NCI-H1105 (cell line): Measurements from ENCODE around the gene TM2D1.
"Not testable (repeated sequence)": the region's sequence is repeated elsewhere in the genome, so short reads cannot be mapped to it uniquely, and the experiment has no call there.

Experiments
- DNase-seq: peaks from one replicate; lab custom pipeline; 2025; lab: John Stamatoyannopoulos, UW

TM2D1 gene

DNA sequence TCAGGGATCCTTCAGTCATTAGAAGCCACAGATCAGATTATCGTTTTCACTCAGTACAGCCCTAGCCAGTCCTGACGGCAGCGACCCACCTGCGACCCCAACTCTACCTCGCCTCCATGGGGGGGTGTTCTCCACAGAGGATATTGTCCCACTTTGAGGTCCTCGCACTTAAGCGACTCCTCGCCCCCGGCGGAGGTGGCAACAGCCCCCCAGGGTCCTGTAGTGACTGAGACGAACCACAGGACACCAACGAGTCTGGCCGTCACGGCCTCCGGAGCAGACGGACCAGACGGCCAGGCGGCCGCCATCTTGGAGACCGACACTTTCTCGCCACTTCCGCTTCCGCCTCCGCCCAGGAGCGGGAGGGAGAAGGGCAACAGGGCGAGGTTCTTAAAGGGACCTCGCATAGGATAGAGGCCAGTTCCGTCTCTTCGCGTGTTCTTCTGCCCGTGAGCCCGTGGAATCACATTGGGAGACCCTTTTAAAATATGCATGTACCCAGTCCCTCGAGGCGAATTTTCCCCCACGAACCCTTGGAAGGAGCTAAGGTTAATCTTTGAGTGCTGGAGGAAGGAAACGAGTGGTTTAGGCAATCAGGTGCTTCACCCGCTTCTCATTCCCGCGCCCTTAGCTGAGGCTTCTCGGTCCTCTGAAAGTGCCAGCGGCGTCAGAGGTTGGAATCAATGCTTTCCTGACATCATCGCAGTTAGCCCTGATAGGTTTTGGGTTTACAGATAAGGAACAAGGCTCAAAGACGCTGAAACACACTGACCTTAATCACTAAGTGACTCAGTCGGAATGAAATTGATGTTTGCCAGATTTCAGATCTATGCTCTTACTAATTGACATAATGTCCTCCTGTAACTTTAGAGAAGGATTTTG is at the start of gene TM2D1:
Gene TM2D1, minus strand, starts transcription at position 329 of the 882 bp plus-strand sequence. Its CDS starts 21 bp downstream, at position 308.
- peak; percentile 94 for DNase-seq

GRCh38 chr1:61770131-61770530 is 45.2 kb upstream of the TM2D1 start:
- DNase-seq: no peak

DNA sequence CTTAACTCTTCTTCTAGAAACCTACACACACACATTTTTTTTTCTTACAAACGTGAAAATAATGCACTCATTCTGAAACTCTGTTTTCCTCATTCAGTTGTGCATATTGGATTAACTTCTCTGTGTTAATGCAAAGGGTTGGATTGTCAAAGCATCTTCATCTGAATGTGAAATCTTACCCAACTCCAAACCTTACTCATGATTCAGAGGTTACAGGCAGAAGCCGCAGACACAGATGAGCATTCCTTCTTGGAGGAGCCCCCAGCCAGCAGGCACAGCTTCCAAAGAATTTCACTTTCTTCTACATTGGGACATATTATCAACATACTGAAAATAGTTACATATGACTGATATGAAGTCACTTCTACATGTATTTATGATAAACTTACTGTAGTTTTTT is 33.0 kb upstream of the TM2D1 start:
- no peak for DNase-seq

- no peak for DNase-seq
Observed at GRCh38 chr1:61756773-61757172, 31.8 kb upstream of the TM2D1 start.

- DNase-seq: no peak
Observed at GRCh38 chr1:61754545-61754944, 29.6 kb upstream of the TM2D1 start.

DNA sequence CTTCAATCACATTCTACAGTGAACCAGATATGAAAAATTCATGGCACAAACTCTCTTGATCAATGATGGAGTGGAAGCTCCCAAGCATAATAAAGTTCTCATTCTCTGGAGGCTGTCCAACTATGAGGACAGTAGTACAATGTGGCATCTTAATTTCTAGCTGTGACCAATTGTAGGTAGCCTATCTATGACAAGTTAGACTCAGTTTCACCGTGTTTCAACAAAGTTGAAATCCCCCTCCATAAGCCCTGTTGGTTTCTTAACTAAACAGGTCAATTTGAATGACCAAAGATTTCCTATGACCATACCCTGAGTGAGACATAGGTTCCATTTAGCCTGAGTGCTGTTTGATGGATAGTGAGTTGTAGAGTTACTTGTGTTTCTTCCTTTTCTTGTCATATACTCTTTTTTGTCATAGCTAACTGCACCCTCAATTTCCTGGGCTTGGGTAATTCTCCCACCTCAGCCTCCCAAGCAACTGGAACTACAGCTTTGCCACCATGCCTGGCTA is 29.1 kb upstream of the TM2D1 start:
- no peak for DNase-seq

GRCh38 chr1:61752921-61753389 is 28.0 kb upstream of the TM2D1 start:
- DNase-seq: no peak

DNA sequence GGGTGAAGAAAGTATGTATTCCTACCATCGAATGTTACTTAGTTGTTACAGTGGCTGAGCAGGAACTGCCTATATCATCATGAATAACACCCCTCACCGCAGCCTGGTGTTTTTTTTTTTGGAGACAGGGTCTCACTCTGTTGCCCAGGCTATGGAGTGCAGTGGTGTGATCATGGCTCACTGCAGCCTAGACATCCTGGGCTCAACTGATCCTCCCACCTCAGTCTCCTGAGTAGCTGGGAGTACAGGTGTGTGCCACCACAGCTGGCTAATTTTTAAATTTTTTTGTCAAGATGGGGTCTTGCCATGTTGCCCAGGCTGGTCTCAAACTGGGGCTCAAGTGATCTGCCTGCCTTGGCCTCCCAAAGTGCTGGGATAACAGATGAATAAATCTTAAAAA is 24.6 kb upstream of the TM2D1 start:
- no peak for DNase-seq

DNA sequence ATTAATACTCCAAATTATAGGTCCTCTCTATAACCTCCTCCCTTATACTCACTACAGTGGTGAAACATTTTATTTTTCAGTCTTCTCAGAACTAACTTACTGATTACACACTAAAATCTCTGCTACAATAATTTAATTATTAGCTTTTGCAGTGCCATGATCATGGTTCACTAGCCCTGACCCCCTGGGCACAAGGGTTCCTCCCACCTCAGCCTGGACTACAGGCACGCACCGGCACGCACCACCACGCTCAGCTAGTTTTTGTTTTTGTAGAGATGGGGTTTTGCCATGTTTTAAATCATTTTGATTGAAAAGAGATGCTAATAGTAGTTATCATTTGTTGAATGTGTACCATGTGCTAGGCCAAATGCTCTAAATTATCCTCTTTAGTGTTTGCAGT is 23.6 kb upstream of the TM2D1 start:
- DNase-seq: no peak

DNA sequence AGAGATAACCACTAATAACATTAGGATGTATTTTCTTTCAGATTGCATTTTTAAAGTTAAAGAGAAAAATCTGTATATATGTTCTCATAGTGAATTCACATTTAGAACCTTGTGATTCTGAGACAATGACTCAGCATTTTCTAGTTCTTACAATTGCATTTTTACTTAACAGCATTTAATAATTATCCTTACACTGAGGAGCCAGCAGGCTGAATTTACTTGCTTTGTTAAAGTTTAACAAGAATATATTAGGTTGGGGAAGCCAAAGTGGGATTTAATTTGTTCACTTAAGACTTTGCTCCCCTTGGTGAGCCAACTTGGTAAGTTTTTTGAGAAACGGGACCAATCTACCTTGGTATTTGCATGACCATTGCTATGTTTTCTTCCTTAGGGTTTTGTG is 21.9 kb upstream of the TM2D1 start:
- no peak for DNase-seq

- DNase-seq: no peak
Observed at GRCh38 chr1:61743716-61744580, 19.0 kb upstream of the TM2D1 start.

DNA sequence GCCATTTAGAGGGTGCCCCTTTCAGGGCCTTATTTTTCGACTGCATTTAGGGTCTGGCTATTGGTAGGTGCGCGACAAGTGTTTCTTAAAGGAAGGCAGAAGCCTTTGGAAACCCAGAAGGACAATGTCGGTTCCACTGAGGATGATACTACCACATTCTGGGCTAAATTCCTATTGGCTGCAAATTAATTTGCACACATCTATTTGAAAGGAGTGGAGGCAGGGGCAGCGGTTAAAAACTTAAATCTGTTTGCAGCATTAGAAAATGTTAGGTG is 18.4 kb upstream of the TM2D1 start:
- no peak for DNase-seq

GRCh38 chr1:61742620-61743430 is 17.9 kb upstream of the TM2D1 start:
- DNase-seq: peak; percentile 88

- peak; percentile 91 for DNase-seq
Observed at GRCh38 chr1:61741711-61742619, 17.0 kb upstream of the TM2D1 start, which contains the start of gene PATJ. Gene PATJ, plus strand, starts transcription at chr1:61742480. Its CDS starts 20,413 bp downstream, at chr1:61762893.

- DNase-seq: no peak
Observed at GRCh38 chr1:61740751-61741700, 16.1 kb upstream of the TM2D1 start.

DNA sequence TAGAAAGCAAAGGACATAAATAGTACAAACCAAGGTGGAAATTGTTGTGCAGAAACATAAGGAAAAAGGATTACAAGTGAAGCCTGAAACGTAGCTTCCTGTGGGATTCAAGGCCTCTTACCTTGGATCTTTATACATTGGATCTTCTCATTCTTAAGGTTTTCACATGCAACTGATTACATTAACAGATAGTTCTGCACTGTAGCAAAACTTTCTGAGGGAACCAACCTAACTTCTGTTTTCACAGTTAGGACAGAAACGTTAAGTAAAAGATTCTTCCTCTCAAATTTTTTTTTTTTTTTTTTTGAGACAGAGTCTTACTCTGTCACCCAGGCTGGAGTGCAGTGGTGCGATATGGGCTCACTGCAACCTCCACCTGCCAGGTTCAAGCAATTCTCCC is 7.8 kb upstream of the TM2D1 start:
- DNase-seq: no peak

GRCh38 chr1:61730679-61731078 is 5.7 kb upstream of the TM2D1 start:
- not testable (repeated sequence) for DNase-seq

- no peak for DNase-seq
Observed at GRCh38 chr1:61727544-61727943, 2.6 kb upstream of the TM2D1 start.

- no peak for DNase-seq
Observed at GRCh38 chr1:61724506-61724812, 482 bp downstream of the TM2D1 start.
